A549 treated with CpdA at 1 μM for 4 hours (cell line): ENCODE measurements around the gene CCDC70. TPM values are rescaled to one million over a fixed set of nuclear protein-coding genes. Genes with fewer than 3 reads are reported as not detected.

Experiments
- total RNA-seq: library from RNA; stranded (reverse); fragments of 200-300 nt; extraction: Qiagen RNA extraction; gene quantifications from 5 replicates; pipeline ENCODE4 v1.2.3, GENCODE V29; 2022; ENCODE audit warnings: low read depth

The CCDC70 gene
- 0.05 to 0.15 TPM in 2 of 5 replicates, not detected in the others for total RNA-seq

DNA sequence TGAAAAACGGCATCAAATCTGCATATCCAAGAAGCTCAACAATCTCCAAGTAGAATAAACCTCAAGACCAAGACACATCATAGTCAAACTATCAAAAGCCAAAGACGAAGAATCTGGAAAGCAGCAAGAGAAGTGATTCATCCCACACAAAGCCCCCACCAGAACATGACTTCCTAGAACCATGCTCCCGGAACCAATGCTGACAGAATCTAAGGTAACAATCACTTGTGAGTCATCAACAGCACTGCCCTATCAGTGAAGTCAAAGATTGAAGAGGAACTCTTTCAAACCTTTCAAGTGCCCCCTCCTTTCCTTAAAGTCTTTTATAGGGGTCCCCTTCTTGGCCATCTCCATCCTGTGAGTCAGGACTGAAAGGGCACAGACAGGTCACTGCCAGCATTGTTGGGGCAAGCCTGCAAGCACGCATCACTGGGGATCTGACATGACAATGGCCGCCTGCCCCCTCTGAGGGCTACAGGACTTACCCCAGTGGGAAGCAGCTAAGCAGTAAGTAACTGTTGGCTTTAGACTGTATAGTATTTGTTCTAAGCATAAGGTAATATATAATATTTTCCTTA is at the start of gene CCDC70:
Gene CCDC70 (plus strand): TSS at position 247 of the 578 bp plus-strand sequence. CDS start 3,443 bp downstream, outside the sequence.

DNA sequence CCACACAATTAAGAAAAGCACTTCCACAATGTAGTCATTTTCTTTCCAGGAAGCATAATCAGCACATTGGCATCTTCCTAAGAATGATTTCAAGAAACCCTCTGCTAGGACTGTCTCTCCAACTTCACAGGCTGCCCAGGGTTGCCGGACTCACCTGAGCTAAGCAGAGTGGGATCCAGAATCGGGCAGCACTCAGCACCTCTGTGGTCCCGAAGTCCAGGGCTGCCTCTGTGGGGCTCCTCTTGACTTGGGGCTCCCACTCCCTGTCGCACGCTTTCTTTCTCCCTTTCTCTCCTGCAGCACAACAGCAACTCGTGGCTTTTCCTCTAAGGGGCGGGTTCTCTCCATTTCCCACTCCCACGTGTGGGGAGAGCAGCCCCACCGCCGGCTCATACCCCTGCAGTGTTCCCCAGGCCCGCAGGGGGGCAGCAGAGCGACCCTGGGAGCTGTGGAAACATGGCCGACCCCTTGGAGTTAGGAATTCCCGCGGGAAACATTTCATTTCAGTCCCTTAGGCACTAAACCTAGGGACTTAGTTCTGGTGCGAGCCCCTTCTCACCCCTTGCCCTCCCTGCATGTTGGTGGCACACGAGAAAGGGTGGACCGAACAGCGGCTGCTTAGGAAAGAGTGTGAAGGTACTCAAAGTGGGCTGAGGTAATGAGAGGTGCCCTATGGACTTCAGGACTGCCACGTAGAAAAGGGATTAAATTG is 16.8 kb upstream of the CCDC70 start, which contains the start of gene TMEM272:
Gene TMEM272 (minus strand): TSS at position 316 of the 712 bp plus-strand sequence. CDS start 6,647 bp downstream, outside the sequence.

Other genes with a start within 250 kb of the CCDC70 start
- 3.2 to 5.7 TPM (median 4.3 TPM) in 5 replicates for gene DHRS12, start 57.8 kb upstream of the CCDC70 start, total RNA-seq
- gene TMEM272, start 16.8 kb upstream of the CCDC70 start, total RNA-seq, result 0.01 TPM in 1 of 5 replicates, not detected in the others
- gene ATP7B, start 149.5 kb downstream of the CCDC70 start, total RNA-seq, result 1.6 to 2.6 TPM (median 2.5 TPM) in 5 replicates
- 7.8 to 11.9 TPM (median 8.4 TPM) in 5 replicates for gene ALG11, start 150.4 kb downstream of the CCDC70 start, total RNA-seq
- 5.9 to 8.5 TPM (median 7.4 TPM) in 5 replicates for gene UTP14C, start 162.7 kb downstream of the CCDC70 start, total RNA-seq